Endodermal cell (in vitro differentiated cells): ENCODE results near the gene IGFLR1. TPM values are rescaled to one million over a fixed set of nuclear protein-coding genes. Genes with fewer than 3 reads are reported as not detected.

Source experiments
- DNase-seq: peaks from one replicate; pipeline ENCODE4 v3.0.0-alpha.2; 2017
- H3K27ac ChIP-seq: 2 replicates; pipeline ENCODE4 v1.5.1; 2013; ENCODE audit warnings: mild to moderate bottlenecking, low read depth, low read length, moderate library complexity
- H3K27me3 ChIP-seq: 2 replicates; pipeline ENCODE4 v1.6.1; 2013; ENCODE audit warnings: mild to moderate bottlenecking, low read length, moderate library complexity; ENCODE audit not compliant: insufficient read depth, control insufficient read depth, poor library complexity, severe bottlenecking
- H3K36me3 ChIP-seq: 2 replicates; pipeline ENCODE4 v1.7.0; 2013; ENCODE audit warnings: mild to moderate bottlenecking, low read length, moderate library complexity; ENCODE audit not compliant: control insufficient read depth, insufficient read depth
- H3K4me1 ChIP-seq: one replicate; pipeline ENCODE4 v1.7.0; 2013; ENCODE audit warnings: low read length; ENCODE audit not compliant: control insufficient read depth, insufficient read depth
- H3K4me3 ChIP-seq: 2 replicates; pipeline ENCODE4 v1.5.1; 2013; ENCODE audit warnings: mild to moderate bottlenecking, low read length, moderate library complexity
- H3K9ac ChIP-seq: 2 replicates; pipeline ENCODE4 v1.6.1; 2013; ENCODE audit warnings: mild to moderate bottlenecking, low read length, moderate library complexity; ENCODE audit not compliant: poor library complexity, severe bottlenecking; ENCODE audit errors: extremely low read depth
- H3K9me3 ChIP-seq: 2 replicates; pipeline ENCODE4 v1.6.1; 2013; ENCODE audit warnings: mild to moderate bottlenecking, low read length, moderate library complexity; ENCODE audit not compliant: control insufficient read depth
- H3K27ac Mint-ChIP-seq: 2 replicates; pipeline ENCODE4 v1.8.0; 2020; ENCODE audit warnings: mixed read lengths
- H3K27me3 Mint-ChIP-seq: 2 replicates; pipeline ENCODE4 v1.8.0; 2021; ENCODE audit warnings: mild to moderate bottlenecking, mixed read lengths; ENCODE audit not compliant: insufficient read depth
- H3K36me3 Mint-ChIP-seq: 2 replicates; pipeline ENCODE4 v1.8.0; 2020; ENCODE audit warnings: low read depth, mixed read lengths
- H3K4me1 Mint-ChIP-seq: 2 replicates; pipeline ENCODE4 v1.8.0; 2020; ENCODE audit warnings: mixed read lengths
- H3K4me3 Mint-ChIP-seq: 2 replicates; pipeline ENCODE4 v1.8.0; 2020; ENCODE audit warnings: mild to moderate bottlenecking, moderate library complexity, mixed read lengths
- H3K9me3 Mint-ChIP-seq: 2 replicates; pipeline ENCODE4 v1.8.0; 2020; ENCODE audit warnings: mild to moderate bottlenecking, mixed read lengths
- CTCF ChIP-seq: fragments of 200-600 bp; sonication (generic); conservative IDR thresholded peaks from 2 replicates; pipeline ENCODE4 v1.5.0; 2021; ENCODE audit warnings: antibody characterized with exemption, mild to moderate bottlenecking
- WGBS, 2 experiments: methylation state at CpG; one replicate each; pipeline versions ENCODE4 v1.1.5 to v1.1.7; 2013; ENCODE audit warnings: missing lambda C conversion rate in 2 of 2, mixed read lengths in 1 of 2; ENCODE audit not compliant: insufficient coverage in 1 of 2, insufficient read length in 1 of 2; 5-methylcytosine and 5-hydroxymethylcytosine counted together
- total RNA-seq, 2 donors: library from RNA; stranded (reverse); fragmentation: NEBNext Ultra II Directional in 1 of 2; extraction: Animal tissue kit (Norgen Biotek cat#: 25700) in 1 of 2; gene quantifications; 2 replicates in 1 of 2; 3 replicates in 1 of 2; pipeline ENCODE4 v1.2.1, GENCODE V29; 2021

IGFLR1 gene
- total RNA-seq, 2 donors from 2014 or later = 4.6 to 7.1 TPM

GRCh38 chr19:35753634-35754369 is 11.6 kb upstream of the IGFLR1 start:
- Histone ChIP-seq H3K9ac (no peak overlapping the region), H3K9me3 (no peaks in the 10 kb centered on the region), H3K27ac (no peak overlapping the region), H3K27me3 (peaks cover 7% of the 10 kb centered on the region), H3K36me3 (peaks cover 5% of the 10 kb centered on the region), H3K4me1 (no peaks in the 10 kb centered on the region), H3K4me3 (no peak overlapping the region)
- WGBS, 2 experiments = 93 to 96% methylated on average over 18 to 20 of the region's 20 CpGs
- H3K27ac Mint-ChIP-seq = no peak overlapping the region
- H3K36me3 Mint-ChIP-seq = no peaks in the 10 kb centered on the region
- H3K4me1 Mint-ChIP-seq = peaks cover 11% of the 10 kb centered on the region
- H3K27me3 Mint-ChIP-seq = peaks cover 25% of the 10 kb centered on the region
- TF ChIP-seq CTCF = no peak
- H3K9me3 Mint-ChIP-seq = no peaks in the 10 kb centered on the region
- no peak overlapping the region for H3K4me3 Mint-ChIP-seq
- no peak for DNase-seq

GRCh38 chr19:35752746-35753350 is 10.6 kb upstream of the IGFLR1 start:
- peaks cover 7% of the 10 kb centered on the region for H3K27me3 ChIP-seq
- H3K9ac ChIP-seq = no peak overlapping the region
- H3K4me3 Mint-ChIP-seq = no peak overlapping the region
- no peak overlapping the region for H3K27ac ChIP-seq
- no peak for TF ChIP-seq CTCF
- no peak for DNase-seq
- peaks cover under 1% of the 10 kb centered on the region for H3K36me3 Mint-ChIP-seq
- no peak overlapping the region for H3K4me3 ChIP-seq
- WGBS, 2 experiments = 93 to 98% methylated on average over 14 to 19 of the region's 20 CpGs
- H3K9me3 Mint-ChIP-seq = no peaks in the 10 kb centered on the region
- peaks cover 11% of the 10 kb centered on the region for H3K4me1 Mint-ChIP-seq
- H3K27me3 Mint-ChIP-seq = peaks cover 25% of the 10 kb centered on the region
- H3K4me1 ChIP-seq = no peaks in the 10 kb centered on the region
- no peaks in the 10 kb centered on the region for H3K9me3 ChIP-seq
- H3K36me3 ChIP-seq = peaks cover 5% of the 10 kb centered on the region
- H3K27ac Mint-ChIP-seq = no peak overlapping the region

DNA sequence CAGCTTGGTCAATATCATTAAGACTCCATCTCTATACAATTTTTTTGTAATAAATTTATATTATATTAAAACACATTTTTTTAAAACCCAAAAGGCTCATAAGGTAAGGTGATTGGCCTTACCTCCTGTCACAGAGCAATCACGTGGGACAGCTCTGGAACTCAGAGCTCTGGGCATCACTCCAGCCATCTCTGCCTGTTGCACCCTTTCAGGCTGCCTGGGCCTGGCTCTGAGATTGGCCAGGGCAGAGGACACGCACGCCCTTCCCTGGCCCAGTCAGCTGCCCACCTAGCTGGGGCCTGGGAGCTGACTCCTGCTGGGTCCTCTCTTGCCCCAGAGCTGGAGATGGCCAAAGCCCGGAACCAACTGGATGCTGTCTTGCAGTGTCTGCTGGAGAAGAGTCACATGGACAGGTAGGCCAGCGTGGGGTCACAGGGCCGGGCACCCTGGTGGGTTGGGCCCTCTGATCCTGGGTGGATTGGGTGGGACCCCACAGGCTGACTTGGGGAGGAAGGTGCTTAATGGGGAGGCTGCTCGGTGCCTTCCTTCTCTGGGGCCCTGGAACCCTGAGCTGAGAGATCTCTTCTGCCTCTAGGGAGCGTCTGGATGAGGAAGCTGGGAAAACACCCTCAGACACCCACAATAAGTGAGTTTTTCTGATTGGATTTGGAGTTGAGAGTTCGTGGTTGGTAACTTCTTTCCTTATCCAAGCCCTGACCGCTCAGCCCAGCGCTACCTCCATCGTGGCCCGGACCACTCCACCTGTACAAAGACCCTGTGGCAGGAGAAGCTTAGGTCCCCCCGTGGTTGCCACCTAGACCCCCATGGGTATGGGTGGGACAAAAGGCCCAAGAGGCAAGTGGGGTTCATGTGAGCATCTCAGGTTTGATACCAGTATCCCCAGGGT is 9.8 kb upstream of the IGFLR1 start:
- Mint-ChIP-seq H3K27ac (no peak overlapping the region), H3K36me3 (peaks cover 2% of the 10 kb centered on the region), H3K27me3 (peaks cover 24% of the 10 kb centered on the region), H3K4me1 (peaks cover 11% of the 10 kb centered on the region), H3K9me3 (no peaks in the 10 kb centered on the region), H3K4me3 (no peak overlapping the region)
- Histone ChIP-seq H3K27me3 (peaks cover 7% of the 10 kb centered on the region), H3K27ac (no peak overlapping the region), H3K4me1 (no peaks in the 10 kb centered on the region), H3K9ac (no peak overlapping the region), H3K4me3 (no peak overlapping the region), H3K9me3 (no peaks in the 10 kb centered on the region), H3K36me3 (peaks cover 9% of the 10 kb centered on the region)
- TF ChIP-seq CTCF = no peak
- no peak for DNase-seq
- 94 to 97% methylated on average over 5 to 13 of the region's 14 CpGs for WGBS, 2 experiments
